Cardiac muscle cell (in vitro differentiated cells and primary cell): ENCODE results near the gene MAP4. TPM values are rescaled to one million over a fixed set of nuclear protein-coding genes. Genes with fewer than 3 reads are reported as not detected.

ENCODE experiments used
- DNase-seq, 2 donors: peaks; one replicate each; pipeline versions ENCODE4 v3.0.0 to v3.0.0-alpha.2; 2010 to 2017; ENCODE audit warnings: low read depth in 1 of 2, low spot score in 1 of 2
- H3K27ac ChIP-seq: fragments of 200-600 bp; sonication (generic); 2 replicates; pipeline ENCODE4 v1.5.1; 2016
- H3K27me3 ChIP-seq: fragments of 200-600 bp; sonication (generic); 2 replicates; pipeline ENCODE4 v1.6.0; 2016; ENCODE audit warnings: control low read depth
- H3K36me3 ChIP-seq: fragments of 200-600 bp; sonication (generic); 2 replicates; pipeline ENCODE4 v1.5.1; 2016; ENCODE audit warnings: control low read depth
- H3K4me1 ChIP-seq: fragments of 200-600 bp; sonication (generic); 2 replicates; pipeline ENCODE4 v1.8.1; 2017; ENCODE audit warnings: low read depth, mild to moderate bottlenecking, mixed run types
- H3K4me3 ChIP-seq: fragments of 200-600 bp; sonication (generic); 2 replicates; pipeline ENCODE4 v1.5.1; 2016; ENCODE audit warnings: mild to moderate bottlenecking
- H3K9me3 ChIP-seq: fragments of 200-600 bp; sonication (generic); 2 replicates; pipeline ENCODE4 v1.5.1; 2017; ENCODE audit warnings: low read depth, mild to moderate bottlenecking, control low read depth
- CTCF ChIP-seq: IDR thresholded peaks from 2 replicates; pipeline ENCODE4 v1.5.1; 2012; ENCODE audit warnings: low read depth, mild to moderate bottlenecking, low read length
- polyA plus RNA-seq: library from polyadenylated mRNA; unstranded; fragments of >200 nt; fragmentation: Nextera tagmentation; extraction: Ambion mirVana; gene quantifications from 2 replicates; pipeline ENCODE4 v1.2.1, GENCODE V29; 2016
- total RNA-seq: library from RNA; depleted of rRNA; stranded (reverse); fragments of >200 nt; gene quantifications from 2 replicates; pipeline ENCODE4 v1.2.3, GENCODE V29; 2016

Gene MAP4
- total and polyA plus RNA-seq, 2 experiments from 2014 or later: 136 to 138 TPM

GRCh38 chr3:47877290-47877689, 138.9 kb downstream of the MAP4 start:
- Histone ChIP-seq H3K4me3 (no peak overlapping the region), H3K9me3 (no peaks in the 10 kb centered on the region), H3K27ac (no peak overlapping the region), H3K4me1 (no peaks in the 10 kb centered on the region), H3K36me3 (peaks cover 6% of the 10 kb centered on the region), H3K27me3 (no peaks in the 10 kb centered on the region)
- TF ChIP-seq CTCF: no peak
- peak in 1 of 2 donors; percentile 41 for DNase-seq

GRCh38 chr3:47874913-47875312, 141.3 kb downstream of the MAP4 start:
- Histone ChIP-seq H3K36me3 (peaks cover 19% of the 10 kb centered on the region), H3K27me3 (no peaks in the 10 kb centered on the region), H3K4me1 (no peaks in the 10 kb centered on the region), H3K9me3 (no peaks in the 10 kb centered on the region), H3K27ac (no peak overlapping the region), H3K4me3 (no peak overlapping the region)
- no peak for TF ChIP-seq CTCF
- DNase-seq: no peak

- Histone ChIP-seq H3K4me3 (no peak overlapping the region), H3K36me3 (peaks cover 24% of the 10 kb centered on the region)
- no peak for TF ChIP-seq CTCF
These were observed 141.8 kb downstream of the MAP4 start for GRCh38 chr3:47874438-47874837.

GRCh38 chr3:47872916-47873315, 143.3 kb downstream of the MAP4 start:
- no peaks in the 10 kb centered on the region for H3K27me3 ChIP-seq
- peaks cover 39% of the 10 kb centered on the region for H3K36me3 ChIP-seq
- no peak for DNase-seq
- TF ChIP-seq CTCF: no peak
- no peak overlapping the region for H3K4me3 ChIP-seq
- no peaks in the 10 kb centered on the region for H3K4me1 ChIP-seq
- no peaks in the 10 kb centered on the region for H3K9me3 ChIP-seq
- no peak overlapping the region for H3K27ac ChIP-seq

More at GRCh38 chr3:47874438-47874837, 141.8 kb downstream of the MAP4 start:
- no peak overlapping the region for H3K27ac ChIP-seq
- no peak for DNase-seq
- no peaks in the 10 kb centered on the region for H3K9me3 ChIP-seq
- H3K27me3 ChIP-seq: no peaks in the 10 kb centered on the region
- H3K4me1 ChIP-seq: no peaks in the 10 kb centered on the region

GRCh38 chr3:47871389-47871788, 144.8 kb downstream of the MAP4 start:
- H3K27me3 ChIP-seq: no peaks in the 10 kb centered on the region
- no peaks in the 10 kb centered on the region for H3K4me1 ChIP-seq
- H3K36me3 ChIP-seq: peaks cover 51% of the 10 kb centered on the region
- TF ChIP-seq CTCF: no peak
- DNase-seq: no peak
- H3K27ac ChIP-seq: no peak overlapping the region
- no peaks in the 10 kb centered on the region for H3K9me3 ChIP-seq
- H3K4me3 ChIP-seq: no peak overlapping the region
